Measurements from ENCODE around the gene ADAMTS18.

DNA sequence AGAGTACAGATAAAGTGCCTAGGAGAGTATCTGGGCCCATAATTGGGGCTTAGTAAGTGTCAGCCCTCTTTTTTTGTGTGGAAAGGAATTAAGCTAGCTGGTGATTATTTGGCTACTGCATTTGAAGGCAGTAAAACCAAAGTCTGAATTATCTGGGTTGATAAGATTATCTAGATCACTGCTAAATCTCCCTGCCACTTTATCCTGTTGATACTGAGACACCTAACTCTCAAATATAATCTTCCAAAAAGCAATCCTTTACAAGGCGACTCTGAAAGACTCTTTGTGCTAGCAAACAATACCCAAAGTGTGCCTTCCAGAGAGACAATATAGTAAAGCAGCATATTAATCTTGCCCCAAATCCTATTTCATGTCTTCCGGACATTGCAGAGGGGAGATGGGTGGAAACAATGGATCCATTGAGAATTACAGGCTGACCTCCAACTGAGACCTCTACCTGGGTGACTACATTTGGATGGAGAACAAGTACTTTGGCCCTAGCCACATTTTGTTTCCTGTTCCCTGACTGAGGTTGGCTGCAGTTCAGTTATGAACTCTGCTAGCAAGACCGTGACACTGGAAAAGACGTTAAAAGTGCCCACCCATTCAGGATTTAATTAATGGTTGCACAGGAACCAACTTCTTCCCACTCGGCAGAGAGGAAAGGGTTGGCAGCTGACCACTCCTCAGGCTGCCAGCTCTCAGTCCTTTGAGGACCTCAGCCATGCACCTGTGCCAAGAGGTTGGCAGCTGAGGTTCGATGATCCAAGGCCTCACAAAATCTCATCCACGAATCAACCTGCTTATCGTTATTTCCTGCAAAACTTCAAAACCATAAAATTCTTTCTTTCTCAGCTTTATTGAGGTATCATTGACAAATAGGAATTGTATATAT lies 163.1 kb downstream of the ADAMTS18 start:
- no peak for TF ChIP-seq EZH2 (IDR thresholded peaks at IDR 0.05; ENCODE audit: borderline replicate concordance, low read depth, low read length, poor library complexity, severe bottlenecking)
- TF ChIP-seq, protein P1, sequence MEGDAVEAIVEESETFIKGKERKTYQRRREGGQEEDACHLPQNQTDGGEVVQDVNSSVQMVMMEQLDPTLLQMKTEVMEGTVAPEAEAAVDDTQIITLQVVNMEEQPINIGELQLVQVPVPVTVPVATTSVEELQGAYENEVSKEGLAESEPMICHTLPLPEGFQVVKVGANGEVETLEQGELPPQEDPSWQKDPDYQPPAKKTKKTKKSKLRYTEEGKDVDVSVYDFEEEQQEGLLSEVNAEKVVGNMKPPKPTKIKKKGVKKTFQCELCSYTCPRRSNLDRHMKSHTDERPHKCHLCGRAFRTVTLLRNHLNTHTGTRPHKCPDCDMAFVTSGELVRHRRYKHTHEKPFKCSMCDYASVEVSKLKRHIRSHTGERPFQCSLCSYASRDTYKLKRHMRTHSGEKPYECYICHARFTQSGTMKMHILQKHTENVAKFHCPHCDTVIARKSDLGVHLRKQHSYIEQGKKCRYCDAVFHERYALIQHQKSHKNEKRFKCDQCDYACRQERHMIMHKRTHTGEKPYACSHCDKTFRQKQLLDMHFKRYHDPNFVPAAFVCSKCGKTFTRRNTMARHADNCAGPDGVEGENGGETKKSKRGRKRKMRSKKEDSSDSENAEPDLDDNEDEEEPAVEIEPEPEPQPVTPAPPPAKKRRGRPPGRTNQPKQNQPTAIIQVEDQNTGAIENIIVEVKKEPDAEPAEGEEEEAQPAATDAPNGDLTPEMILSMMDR (conservative IDR thresholded peaks at IDR 0.05; ENCODE audit: low read depth, low read length) = no peak

All from A673 (cell line).